HepG2 (cell line): ENCODE data around the gene CHRNG. TPM values are rescaled to one million over a fixed set of nuclear protein-coding genes. Genes with fewer than 3 reads are reported as not detected.
A peak's percentile ranks its signal among the peaks of the same experiment; 100 is the strongest.

Experiments
- ATAC-seq: fragments of 200-7000 bp; cut with Tn5 transposase; 3 replicates; pipeline ENCODE4 v1.9.1; 2020; ENCODE audit warnings: mild to moderate bottlenecking, moderate library complexity
- BruUV-seq: library from RNA; stranded (reverse); fragments of 400-500 nt; replicated peaks from 2 replicates; lab custom pipeline; 2021; lab: Mats Ljungman, UMichigan
- CTCF ChIA-PET: fragments of 300-600 bp; formaldehyde crosslinking; extraction: SDS; loops from one replicate; lab custom pipeline; 2021; ENCODE audit warnings: low total read pairs, inconsistent platforms, low intra/inter-chr PET ratio; lab: Yijun Ruan, JAX
- POLR2A ChIA-PET: fragments of 350-600 bp; sonication (Branson Sonifier 250); formaldehyde crosslinking; loops from one replicate; lab custom pipeline; 2020; ENCODE audit warnings: antibody characterized with exemption, inconsistent platforms; lab: Yijun Ruan, JAX
- DNase-seq: peaks from one replicate; pipeline ENCODE4 v3.0.0-alpha.2; 2015; ENCODE audit warnings: low spot score
- FAIRE-seq: peaks from 3 replicates; lab custom pipeline; 2011; peaks lifted over from hg19 to GRCh38; lab: Jason Lieb, UNC
- H2AFZ ChIP-seq: one replicate; pipeline ENCODE4 v1.6.1; 2011; ENCODE audit warnings: low read length, inconsistent platforms
- H3K27ac ChIP-seq: fragments of 300-600 bp; 3 replicates; pipeline ENCODE4 v1.8.0; 2011; ENCODE audit warnings: mixed run types, mild to moderate bottlenecking, mixed read lengths, low read length, inconsistent platforms; ENCODE audit not compliant: insufficient read depth; ENCODE audit errors: extremely low read length
- H3K27me3 ChIP-seq, 2 experiments: fragments of 200-600 bp in 1 of 2; 2 replicates in 1 of 2; 3 replicates in 1 of 2; pipeline versions ENCODE4 v1.6.0 to v1.8.0; 2011; ENCODE audit warnings: low read length in 2 of 2, mild to moderate bottlenecking in 2 of 2, moderate library complexity in 2 of 2, inconsistent platforms in 1 of 2; ENCODE audit not compliant: insufficient read depth in 2 of 2, control insufficient read depth in 1 of 2
- H3K36me3 ChIP-seq, 2 experiments: fragments of 200-600 bp in 1 of 2; replicated peaks in 1 of 2; 2 replicates in 1 of 2; 3 replicates in 1 of 2; pipeline versions ENCODE4 v1.5.1 to v1.8.0; 2011; ENCODE audit warnings: low read length in 2 of 2, inconsistent platforms in 1 of 2; ENCODE audit not compliant: insufficient read depth in 2 of 2, control insufficient read depth in 1 of 2
- H3K4me1 ChIP-seq: 2 replicates; pipeline ENCODE4 v1.5.1; 2012; ENCODE audit warnings: low read length, inconsistent platforms; ENCODE audit not compliant: insufficient read depth
- H3K4me2 ChIP-seq: 2 replicates; pipeline ENCODE4 v1.6.0; 2011; ENCODE audit warnings: low read depth, low read length, inconsistent platforms
- H3K4me3 ChIP-seq, 3 experiments: fragments of 200-600 bp in 1 of 3; sonication (generic), shearing (Covaris generic) in 1 of 3; replicated peaks in 1 of 3; 2 replicates each; pipeline ENCODE4 v1.5.1; 2011 to 2016; ENCODE audit warnings: low read length in 3 of 3, inconsistent platforms in 2 of 3, low read depth in 2 of 3, mild to moderate bottlenecking in 2 of 3, control low read depth in 1 of 3, mixed read lengths in 1 of 3; ENCODE audit not compliant: insufficient read depth in 1 of 3
- H3K79me2 ChIP-seq: one replicate; pipeline ENCODE4 v1.6.1; 2011; ENCODE audit warnings: low read length, inconsistent platforms; ENCODE audit not compliant: insufficient read depth
- H3K9ac ChIP-seq: 2 replicates; pipeline ENCODE4 v1.6.0; 2011; ENCODE audit warnings: mild to moderate bottlenecking, low read depth, low read length, inconsistent platforms; ENCODE audit not compliant: insufficient read depth
- H3K9me3 ChIP-seq: 2 replicates; pipeline ENCODE4 v1.5.1; 2012; ENCODE audit warnings: mild to moderate bottlenecking, low read length
- H4K20me1 ChIP-seq: 2 replicates; pipeline ENCODE4 v1.6.0; 2011; ENCODE audit warnings: inconsistent platforms, mild to moderate bottlenecking, low read length, moderate library complexity; ENCODE audit not compliant: insufficient read depth
- FOSL2 ChIP-seq: sonication (generic); formaldehyde crosslinking; IDR thresholded peaks from 2 replicates; pipeline ENCODE4 v1.4.0; 2020; ENCODE audit warnings: missing genetic modification reagents
- FOXO1 ChIP-seq: sonication (generic); formaldehyde crosslinking; IDR thresholded peaks from 2 replicates; pipeline ENCODE4 v1.4.0; 2020; ENCODE audit warnings: missing genetic modification reagents
- GABPB1 ChIP-seq: IDR thresholded peaks from 2 replicates; pipeline ENCODE4 v1.6.1; 2016; ENCODE audit warnings: mild to moderate bottlenecking, missing genetic modification reagents, moderate library complexity, missing compliant biosample characterization
- GLI4 ChIP-seq: sonication (generic); formaldehyde crosslinking; IDR thresholded peaks from 2 replicates; pipeline ENCODE4 v1.5.1; 2020; ENCODE audit warnings: missing genetic modification reagents, mild to moderate bottlenecking, moderate library complexity, borderline replicate concordance
- GPN1 ChIP-seq: sonication (generic); formaldehyde crosslinking; IDR thresholded peaks from 2 replicates; pipeline ENCODE4 v1.5.1; 2020; ENCODE audit warnings: missing genetic modification reagents, borderline replicate concordance
- KAT7 ChIP-seq: IDR thresholded peaks from 2 replicates; pipeline ENCODE4 v1.6.1; 2018; ENCODE audit warnings: borderline replicate concordance, missing compliant biosample characterization
- MATR3 ChIP-seq: sonication (generic); formaldehyde crosslinking; IDR thresholded peaks from 2 replicates; pipeline ENCODE4 v1.4.0; 2020; ENCODE audit warnings: missing genetic modification reagents
- NONO ChIP-seq, 2 experiments: fragments of 450-650 bp in 1 of 2; sonication (generic) in 1 of 2; formaldehyde crosslinking in 1 of 2; IDR thresholded peaks in 1 of 2; conservative IDR thresholded peaks in 1 of 2; 2 replicates each; pipeline versions ENCODE4 v1.6.1 to v1.8.0; 2017 to 2022; ENCODE audit warnings: mild to moderate bottlenecking in 1 of 2, missing genetic modification reagents in 1 of 2, moderate library complexity in 1 of 2
- ZFYVE20 ChIP-seq: sonication (generic); formaldehyde crosslinking; IDR thresholded peaks from 2 replicates; pipeline ENCODE4 v1.8.0; 2023; ENCODE audit warnings: low read depth, mild to moderate bottlenecking, moderate library complexity, missing genetic modification reagents, borderline replicate concordance
- ZNF230 ChIP-seq: sonication (generic); formaldehyde crosslinking; IDR thresholded peaks from 2 replicates; pipeline ENCODE4 v1.4.0; 2020; ENCODE audit warnings: mild to moderate bottlenecking, missing genetic modification reagents
- ZNF263 ChIP-seq: sonication (generic); formaldehyde crosslinking; IDR thresholded peaks from 2 replicates; pipeline ENCODE4 v1.4.0; 2020; ENCODE audit warnings: missing genetic modification reagents
- ZNF451 ChIP-seq: sonication (generic); formaldehyde crosslinking; IDR thresholded peaks from 2 replicates; pipeline ENCODE4 v1.5.0; 2020; ENCODE audit warnings: mild to moderate bottlenecking, missing genetic modification reagents
- ZSCAN25 ChIP-seq: sonication (generic); formaldehyde crosslinking; IDR thresholded peaks from 2 replicates; pipeline ENCODE4 v1.8.0; 2022; ENCODE audit warnings: mild to moderate bottlenecking, missing genetic modification reagents
- WGBS: methylation state at CpG from one replicate; pipeline ENCODE4 v1.1.6; 2017; ENCODE audit warnings: low lambda C conversion rate; 5-methylcytosine and 5-hydroxymethylcytosine counted together
- in situ Hi-C: cut with HindIII; loops from 2 replicates; pipeline ENCODE4 v1.10.0; 2017; ENCODE audit warnings: low pct_unique_long_range_greater_than_20kb; ENCODE audit not compliant: extremely low pct_ligation_motif_present
- intact Hi-C: fragments of 100-400 bp; cut with micrococcal nuclease; formaldehyde crosslinking; loops from one replicate; pipeline ENCODE4 v1.10.0; 2022; ENCODE audit not compliant: unreplicated experiment
- polyA plus RNA-seq, 8 experiments: library from polyadenylated mRNA; depleted of rRNA in 3 of 8; stranded (reverse) in 7 of 8; unstranded in 1 of 8; fragments of >200 nt; fragmentation: Illumina TruSeq in 4 of 8; extraction: Trizol in 4 of 8; gene quantifications; 2 replicates each; pipeline versions ENCODE4 v1.2.1 to v1.2.3, GENCODE V29; 2011 to 2016; ENCODE audit warnings: low read depth in 4 of 8, missing spikeins in 1 of 8, mixed read lengths in 1 of 8; ENCODE audit not compliant: insufficient read depth in 1 of 8
- total RNA-seq, 5 experiments: library from RNA; depleted of rRNA; stranded (reverse); fragments of >200 nt; fragmentation: Illumina TruSeq; extraction: Trizol; gene quantifications; 2 replicates each; pipeline ENCODE4 v1.2.3, GENCODE V29; 2016; ENCODE audit warnings: low read depth in 1 of 5
- TF ChIP-seq, protein P1 (sequence below): sonication (generic); formaldehyde crosslinking; IDR thresholded peaks from 2 replicates; pipeline ENCODE4 v1.5.0; 2020; ENCODE audit warnings: missing genetic modification reagents, mild to moderate bottlenecking, borderline replicate concordance
- TF ChIP-seq, protein P2 (sequence below): sonication (generic); formaldehyde crosslinking; IDR thresholded peaks from 2 replicates; pipeline ENCODE4 v1.5.0; 2020; ENCODE audit warnings: missing genetic modification reagents, mild to moderate bottlenecking, borderline replicate concordance
- TF ChIP-seq, protein P3 (sequence below): sonication (generic); formaldehyde crosslinking; IDR thresholded peaks from 2 replicates; pipeline ENCODE4 v1.8.0; 2022; ENCODE audit warnings: missing genetic modification reagents, mild to moderate bottlenecking, moderate library complexity, borderline replicate concordance
- TF ChIP-seq, protein P4 (sequence below): sonication (generic); formaldehyde crosslinking; IDR thresholded peaks from 2 replicates; pipeline ENCODE4 v1.4.0; 2020; ENCODE audit warnings: mild to moderate bottlenecking, missing genetic modification reagents

Gene CHRNG
- total and polyA plus RNA-seq, 2 of the 13 experiments (the other 11 are each of a cell fraction or from before 2014, with no cell fraction given) = not detected

DNA sequence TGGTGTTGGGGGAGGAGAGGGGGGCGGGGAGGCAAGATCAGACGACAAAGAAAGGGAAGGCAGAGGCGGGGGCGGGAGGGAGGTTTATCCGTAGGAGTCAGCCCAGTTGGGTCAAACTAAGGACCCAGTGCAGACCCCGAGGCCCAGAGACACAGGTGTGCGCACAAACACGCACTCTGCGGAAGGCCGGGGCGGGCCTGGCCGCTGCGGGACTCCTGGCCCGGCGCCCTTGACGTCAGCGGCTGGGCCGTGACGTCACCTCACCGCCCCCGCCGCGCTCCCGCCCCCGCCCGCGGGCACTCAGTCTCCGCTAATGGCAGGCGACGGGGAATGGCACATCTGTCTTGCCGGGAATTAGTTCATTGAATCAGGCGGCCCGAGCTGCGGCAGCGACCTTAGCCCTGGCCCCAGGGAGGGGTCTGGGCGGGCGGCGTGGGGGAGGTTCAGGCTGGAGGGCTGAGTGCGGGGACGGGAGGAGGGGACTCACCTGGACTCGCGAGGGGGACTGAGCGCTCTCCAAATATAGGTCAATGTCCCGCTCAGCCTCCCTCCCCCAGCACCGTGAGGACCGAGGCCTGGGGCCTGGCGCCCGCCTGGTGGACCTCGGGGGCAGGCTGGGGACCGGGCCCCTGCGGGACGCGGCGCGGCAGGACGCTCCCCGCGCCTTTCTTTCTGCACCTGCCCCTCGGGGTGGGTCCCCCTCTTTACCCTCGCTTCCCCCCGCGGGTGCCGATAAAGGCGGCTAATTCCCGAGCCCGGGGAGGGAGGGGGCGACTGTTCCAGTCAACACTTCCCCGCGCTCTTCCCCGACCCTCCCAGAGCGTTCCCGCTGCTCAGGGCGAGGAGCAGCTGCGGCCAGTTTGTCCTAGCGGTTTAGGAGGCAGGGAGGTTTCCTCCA, 36.3 kb upstream of the CHRNG start:
- no TSS peak for BruUV-seq
- no peaks in the 10 kb centered on the region for H3K36me3 ChIP-seq
- DNase-seq = no peak
- no peaks in the 10 kb centered on the region for H3K79me2 ChIP-seq
- peak; percentile 56 for ATAC-seq
- peaks cover 19 to 92% of the 10 kb centered on the region in 2 experiments for H3K27me3 ChIP-seq
- FAIRE-seq = no peak
- H3K9me3 ChIP-seq = no peaks in the 10 kb centered on the region
- H4K20me1 ChIP-seq = no peaks in the 10 kb centered on the region
- ChIA-PET POLR2A (no interaction called here), CTCF (no interaction called here)
- H3K9ac ChIP-seq = 0 out of 2 replicates have a peak overlapping the region, but pooled peaks have one; percentile 20
- H2AFZ ChIP-seq = no peak overlapping the region
- peak overlapping the region; percentile 45 to 67 (median 52); a peak in 5 of 6 replicates for H3K4me3 ChIP-seq
- H3K4me1 ChIP-seq = peaks cover 11% of the 10 kb centered on the region
- H3K4me2 ChIP-seq = peak overlapping the region; percentile 72
- intact Hi-C loops = no loop called here
- in situ Hi-C loops = no loop called here
- WGBS = 4% methylated on average over 26 of the region's 75 CpGs
- no peak overlapping the region for H3K27ac ChIP-seq
- TF ChIP-seq FOXO1 = no peak
- TF ChIP-seq KAT7 (CRISPR knock-in tag) = no peak
- no peak for TF ChIP-seq NONO (IDR thresholded peaks at IDR 0.05)
- no peak for TF ChIP-seq NONO (CRISPR knock-in tag; conservative IDR thresholded peaks at IDR 0.05)
- TF ChIP-seq FOSL2 = no peak
- no peak for TF ChIP-seq ZFYVE20 (CRISPR knock-in tag)
- TF ChIP-seq, protein P1, sequence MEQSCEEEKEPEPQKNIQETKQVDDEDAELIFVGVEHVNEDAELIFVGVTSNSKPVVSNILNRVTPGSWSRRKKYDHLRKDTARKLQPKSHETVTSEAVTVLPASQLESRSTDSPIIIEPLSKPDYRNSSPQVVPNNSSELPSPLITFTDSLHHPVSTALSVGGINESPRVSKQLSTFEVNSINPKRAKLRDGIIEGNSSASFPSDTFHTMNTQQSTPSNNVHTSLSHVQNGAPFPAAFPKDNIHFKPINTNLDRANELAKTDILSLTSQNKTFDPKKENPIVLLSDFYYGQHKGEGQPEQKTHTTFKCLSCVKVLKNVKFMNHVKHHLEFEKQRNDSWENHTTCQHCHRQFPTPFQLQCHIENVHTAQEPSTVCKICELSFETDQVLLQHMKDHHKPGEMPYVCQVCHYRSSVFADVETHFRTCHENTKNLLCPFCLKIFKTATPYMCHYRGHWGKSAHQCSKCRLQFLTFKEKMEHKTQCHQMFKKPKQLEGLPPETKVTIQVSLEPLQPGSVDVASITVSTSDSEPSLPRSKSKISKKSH (CRISPR knock-in tag) = no peak
- no peak for TF ChIP-seq MATR3 (CRISPR knock-in tag)
- no peak for TF ChIP-seq ZNF263
- no peak for TF ChIP-seq GPN1 (CRISPR knock-in tag)
- TF ChIP-seq ZSCAN25 (CRISPR knock-in tag) = no peak
- TF ChIP-seq, protein P2, sequence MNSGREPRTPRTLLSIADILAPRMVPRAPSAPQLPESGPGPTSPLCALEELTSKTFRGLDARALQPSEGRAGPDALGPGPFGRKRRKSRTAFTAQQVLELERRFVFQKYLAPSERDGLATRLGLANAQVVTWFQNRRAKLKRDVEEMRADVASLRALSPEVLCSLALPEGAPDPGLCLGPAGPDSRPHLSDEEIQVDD (CRISPR knock-in tag) = no peak
- TF ChIP-seq GLI4 (CRISPR knock-in tag) = 0 out of 2 replicates have a peak, but pooled peaks have one; percentile 50
- TF ChIP-seq, protein P3, sequence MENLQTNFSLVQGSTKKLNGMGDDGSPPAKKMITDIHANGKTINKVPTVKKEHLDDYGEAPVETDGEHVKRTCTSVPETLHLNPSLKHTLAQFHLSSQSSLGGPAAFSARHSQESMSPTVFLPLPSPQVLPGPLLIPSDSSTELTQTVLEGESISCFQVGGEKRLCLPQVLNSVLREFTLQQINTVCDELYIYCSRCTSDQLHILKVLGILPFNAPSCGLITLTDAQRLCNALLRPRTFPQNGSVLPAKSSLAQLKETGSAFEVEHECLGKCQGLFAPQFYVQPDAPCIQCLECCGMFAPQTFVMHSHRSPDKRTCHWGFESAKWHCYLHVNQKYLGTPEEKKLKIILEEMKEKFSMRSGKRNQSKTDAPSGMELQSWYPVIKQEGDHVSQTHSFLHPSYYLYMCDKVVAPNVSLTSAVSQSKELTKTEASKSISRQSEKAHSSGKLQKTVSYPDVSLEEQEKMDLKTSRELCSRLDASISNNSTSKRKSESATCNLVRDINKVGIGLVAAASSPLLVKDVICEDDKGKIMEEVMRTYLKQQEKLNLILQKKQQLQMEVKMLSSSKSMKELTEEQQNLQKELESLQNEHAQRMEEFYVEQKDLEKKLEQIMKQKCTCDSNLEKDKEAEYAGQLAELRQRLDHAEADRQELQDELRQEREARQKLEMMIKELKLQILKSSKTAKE (CRISPR knock-in tag) = no peak
- no peak for TF ChIP-seq ZNF451 (CRISPR knock-in tag)
- peak; percentile 18; the same call in 1 of the 2 replicates for TF ChIP-seq GABPB1 (CRISPR knock-in tag)
- no peak for TF ChIP-seq ZNF230
- TF ChIP-seq, protein P4, sequence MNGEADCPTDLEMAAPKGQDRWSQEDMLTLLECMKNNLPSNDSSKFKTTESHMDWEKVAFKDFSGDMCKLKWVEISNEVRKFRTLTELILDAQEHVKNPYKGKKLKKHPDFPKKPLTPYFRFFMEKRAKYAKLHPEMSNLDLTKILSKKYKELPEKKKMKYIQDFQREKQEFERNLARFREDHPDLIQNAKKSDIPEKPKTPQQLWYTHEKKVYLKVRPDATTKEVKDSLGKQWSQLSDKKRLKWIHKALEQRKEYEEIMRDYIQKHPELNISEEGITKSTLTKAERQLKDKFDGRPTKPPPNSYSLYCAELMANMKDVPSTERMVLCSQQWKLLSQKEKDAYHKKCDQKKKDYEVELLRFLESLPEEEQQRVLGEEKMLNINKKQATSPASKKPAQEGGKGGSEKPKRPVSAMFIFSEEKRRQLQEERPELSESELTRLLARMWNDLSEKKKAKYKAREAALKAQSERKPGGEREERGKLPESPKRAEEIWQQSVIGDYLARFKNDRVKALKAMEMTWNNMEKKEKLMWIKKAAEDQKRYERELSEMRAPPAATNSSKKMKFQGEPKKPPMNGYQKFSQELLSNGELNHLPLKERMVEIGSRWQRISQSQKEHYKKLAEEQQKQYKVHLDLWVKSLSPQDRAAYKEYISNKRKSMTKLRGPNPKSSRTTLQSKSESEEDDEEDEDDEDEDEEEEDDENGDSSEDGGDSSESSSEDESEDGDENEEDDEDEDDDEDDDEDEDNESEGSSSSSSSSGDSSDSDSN (CRISPR knock-in tag) = peak; percentile 49
